ACC112 (cell line): ENCODE results near the gene AQP5.

Experiments
- H2AFZ ChIP-seq: fragments of 200-600 bp; sonication (generic); one replicate; pipeline ENCODE4 v1.6.0; 2017; ENCODE audit warnings: antibody characterized with exemption, low read length; ENCODE audit not compliant: unreplicated experiment
- H3K27ac ChIP-seq: fragments of 200-600 bp; sonication (generic); 2 replicates; pipeline ENCODE4 v1.5.1; 2014; ENCODE audit warnings: low read depth, mild to moderate bottlenecking, antibody characterized with exemption, low read length, moderate library complexity
- H3K27me3 ChIP-seq: fragments of 200-600 bp; sonication (generic); 2 replicates; pipeline ENCODE4 v1.6.1; 2014; ENCODE audit warnings: mild to moderate bottlenecking, antibody characterized with exemption, low read length, moderate library complexity, mixed read lengths; ENCODE audit not compliant: insufficient read depth
- H3K36me3 ChIP-seq: fragments of 200-600 bp; sonication (generic); 2 replicates; pipeline ENCODE4 v1.6.1; 2016; ENCODE audit warnings: mild to moderate bottlenecking, antibody characterized with exemption, low read length, moderate library complexity, mixed read lengths; ENCODE audit not compliant: insufficient read depth
- H3K4me1 ChIP-seq: fragments of 200-600 bp; sonication (generic); one replicate; pipeline ENCODE4 v1.6.1; 2016; ENCODE audit warnings: low read length, mixed read lengths; ENCODE audit not compliant: insufficient read depth, unreplicated experiment, control insufficient read depth
- H3K4me3 ChIP-seq: fragments of 200-600 bp; sonication (generic); 2 replicates; pipeline ENCODE4 v1.5.1; 2014; ENCODE audit warnings: mild to moderate bottlenecking, low read depth, low read length
- H3K79me2 ChIP-seq: fragments of 200-600 bp; sonication (generic); one replicate; pipeline ENCODE4 v1.6.0; 2016; ENCODE audit warnings: low read length; ENCODE audit not compliant: control insufficient read depth, unreplicated experiment, insufficient read depth

Gene AQP5

GRCh38 chr12:49932533-49933130, 29.0 kb upstream of the AQP5 start:
- H3K27ac ChIP-seq = no peak overlapping the region
- H2AFZ ChIP-seq = no peak overlapping the region
- H3K36me3 ChIP-seq = no peaks in the 10 kb centered on the region
- no peaks in the 10 kb centered on the region for H3K27me3 ChIP-seq
- no peak overlapping the region for H3K4me3 ChIP-seq
- H3K79me2 ChIP-seq = no peaks in the 10 kb centered on the region
- peaks cover 16% of the 10 kb centered on the region for H3K4me1 ChIP-seq

GRCh38 chr12:49933796-49934195, 27.9 kb upstream of the AQP5 start:
- Histone ChIP-seq H3K4me3 (no peak overlapping the region), H3K27me3 (no peaks in the 10 kb centered on the region), H2AFZ (no peak overlapping the region), H3K36me3 (no peaks in the 10 kb centered on the region), H3K27ac (no peak overlapping the region), H3K4me1 (peaks cover 16% of the 10 kb centered on the region), H3K79me2 (no peaks in the 10 kb centered on the region)

- no peaks in the 10 kb centered on the region for H3K27me3 ChIP-seq
- no peak overlapping the region for H2AFZ ChIP-seq
- H3K79me2 ChIP-seq = no peaks in the 10 kb centered on the region
- no peaks in the 10 kb centered on the region for H3K36me3 ChIP-seq
- peaks cover 16% of the 10 kb centered on the region for H3K4me1 ChIP-seq
- H3K4me3 ChIP-seq = no peak overlapping the region
- no peak overlapping the region for H3K27ac ChIP-seq
These were observed 27.2 kb upstream of the AQP5 start for GRCh38 chr12:49934505-49934904.

GRCh38 chr12:49936925-49937324, 24.7 kb upstream of the AQP5 start:
- no peak overlapping the region for H3K27ac ChIP-seq
- H3K4me1 ChIP-seq = peaks cover 9% of the 10 kb centered on the region
- H3K79me2 ChIP-seq = no peaks in the 10 kb centered on the region
- no peak overlapping the region for H2AFZ ChIP-seq
- H3K36me3 ChIP-seq = no peaks in the 10 kb centered on the region
- H3K4me3 ChIP-seq = no peak overlapping the region
- no peaks in the 10 kb centered on the region for H3K27me3 ChIP-seq

GRCh38 chr12:49937639-49938300, 23.9 kb upstream of the AQP5 start:
- Histone ChIP-seq H3K79me2 (no peaks in the 10 kb centered on the region), H3K4me1 (peaks cover 9% of the 10 kb centered on the region), H3K36me3 (no peaks in the 10 kb centered on the region), H2AFZ (no peak overlapping the region), H3K27me3 (no peaks in the 10 kb centered on the region), H3K27ac (no peak overlapping the region), H3K4me3 (no peak overlapping the region)

- Histone ChIP-seq H3K4me3 (no peak overlapping the region), H3K4me1 (peaks cover 6% of the 10 kb centered on the region), H3K27ac (no peak overlapping the region)
These were observed 22.4 kb upstream of the AQP5 start for GRCh38 chr12:49939307-49939706.

GRCh38 chr12:49939707-49940106, 22.0 kb upstream of the AQP5 start:
- H3K4me1 ChIP-seq = peaks cover 2% of the 10 kb centered on the region
- H3K4me3 ChIP-seq = no peak overlapping the region

More at GRCh38 chr12:49939307-49939706, 22.4 kb upstream of the AQP5 start:
- Histone ChIP-seq H2AFZ (no peak overlapping the region), H3K79me2 (no peaks in the 10 kb centered on the region), H3K36me3 (no peaks in the 10 kb centered on the region), H3K27me3 (no peaks in the 10 kb centered on the region)

GRCh38 chr12:49941556-49942511, 19.8 kb upstream of the AQP5 start:
- Histone ChIP-seq H3K4me1 (peaks cover 10% of the 10 kb centered on the region), H3K36me3 (no peaks in the 10 kb centered on the region), H2AFZ (no peak overlapping the region), H3K27me3 (no peaks in the 10 kb centered on the region), H3K79me2 (no peaks in the 10 kb centered on the region), H3K4me3 (no peak overlapping the region), H3K27ac (no peak overlapping the region)

More at GRCh38 chr12:49939707-49940106, 22.0 kb upstream of the AQP5 start:
- Histone ChIP-seq H3K27ac (no peak overlapping the region), H2AFZ (no peak overlapping the region), H3K79me2 (no peaks in the 10 kb centered on the region), H3K36me3 (no peaks in the 10 kb centered on the region), H3K27me3 (no peaks in the 10 kb centered on the region)

- no peak overlapping the region for H2AFZ ChIP-seq
- H3K27me3 ChIP-seq = no peaks in the 10 kb centered on the region
- no peak overlapping the region for H3K27ac ChIP-seq
- H3K36me3 ChIP-seq = no peaks in the 10 kb centered on the region
- H3K4me1 ChIP-seq = peaks cover 10% of the 10 kb centered on the region
- H3K79me2 ChIP-seq = no peaks in the 10 kb centered on the region
- no peak overlapping the region for H3K4me3 ChIP-seq
These were observed 19.2 kb upstream of the AQP5 start for GRCh38 chr12:49942512-49942893.

GRCh38 chr12:49942921-49943624, 18.6 kb upstream of the AQP5 start:
- Histone ChIP-seq H3K79me2 (no peaks in the 10 kb centered on the region), H3K27me3 (no peaks in the 10 kb centered on the region), H3K36me3 (no peaks in the 10 kb centered on the region), H3K27ac (no peak overlapping the region), H3K4me3 (no peak overlapping the region), H2AFZ (no peak overlapping the region), H3K4me1 (peaks cover 10% of the 10 kb centered on the region)
